Upper lobe of left lung (tissue), 4 donors: Measurements from ENCODE around the gene TEX10.

Experiments
- CTCF ChIP-seq, 6 experiments: fragments of 450-650 bp in 4 of 6; fragments of 200-600 bp in 2 of 6; sonication (generic) in 2 of 6; IDR thresholded peaks; one replicate each; pipeline ENCODE4 v1.5.1; 2016 to 2019; ENCODE audit warnings: antibody characterized with exemption in 6 of 6
- POLR2A ChIP-seq, 4 donors: fragments of 450-650 bp; IDR thresholded peaks; one replicate each; pipeline ENCODE4 v1.5.1; 2016 to 2017; ENCODE audit warnings: antibody characterized with exemption in 4 of 4, mild to moderate bottlenecking in 2 of 4

GRCh38 chr9:100341889-100342288 is 10.9 kb downstream of the TEX10 start:
- no peak for TF ChIP-seq POLR2A (IDR thresholded peaks at IDR 0.05)
- no peak for TF ChIP-seq CTCF (IDR thresholded peaks at IDR 0.05)
